Stimulated activated CD8-positive, alpha-beta memory T cell treated with anti-CD3 and anti-CD28 coated beads, Interleukin-7, amount 100 ng/mL, for 48 hours (primary cell): ENCODE measurements around the gene IWS1.

Source experiments
- DNase-seq, 2 donors: peaks; one replicate each; pipeline ENCODE4 v3.0.0-alpha.2; 2020; ENCODE audit warnings: low read depth in 1 of 2; ENCODE audit errors: extremely low read depth in 1 of 2

IWS1 gene

DNA sequence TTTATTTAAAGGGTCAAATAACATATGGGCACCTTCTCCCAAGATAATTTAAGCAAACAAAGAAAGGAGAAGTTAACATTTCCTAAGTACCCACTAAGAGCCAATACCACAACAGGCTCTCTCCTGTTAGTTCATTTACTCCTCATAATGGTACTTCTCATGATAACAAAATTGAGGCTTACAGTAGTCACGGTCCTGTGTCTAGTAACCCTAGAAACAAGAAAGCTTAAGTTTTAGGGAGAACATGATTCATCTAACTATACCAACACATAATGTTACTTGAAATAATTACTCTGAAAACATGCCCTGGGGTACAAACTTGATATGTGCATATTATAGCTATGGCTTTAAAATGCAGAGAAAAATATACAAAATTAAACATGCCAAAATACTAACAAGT is 19.8 kb downstream of the IWS1 start:
- no peak for DNase-seq

- no peak for DNase-seq
Measured at GRCh38 chr2:127504552-127505430, 21.5 kb downstream of the IWS1 start.

- DNase-seq: no peak
Measured at GRCh38 chr2:127503491-127503890, 22.8 kb downstream of the IWS1 start.

- no peak for DNase-seq
Measured at GRCh38 chr2:127498386-127498785, 27.9 kb downstream of the IWS1 start.

DNA sequence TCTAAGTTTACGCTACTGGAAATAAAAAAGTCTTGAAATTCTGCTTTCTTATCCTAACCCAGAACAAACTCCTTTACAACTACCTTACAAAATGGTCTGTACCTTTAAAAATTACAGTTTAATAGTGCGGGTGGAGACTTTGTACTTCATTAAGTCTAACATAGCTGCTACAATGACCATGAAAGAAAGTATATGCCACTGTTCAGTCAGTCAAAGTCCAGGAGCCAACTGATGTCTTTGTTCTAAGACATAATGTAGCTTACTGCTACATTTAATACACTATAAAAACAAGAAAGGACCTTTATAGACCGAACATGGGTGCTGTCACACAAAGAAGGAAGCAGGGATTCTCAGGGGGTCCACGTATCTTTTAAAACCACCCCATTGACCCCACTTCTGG is 36.0 kb downstream of the IWS1 start:
- DNase-seq: no peak

DNA sequence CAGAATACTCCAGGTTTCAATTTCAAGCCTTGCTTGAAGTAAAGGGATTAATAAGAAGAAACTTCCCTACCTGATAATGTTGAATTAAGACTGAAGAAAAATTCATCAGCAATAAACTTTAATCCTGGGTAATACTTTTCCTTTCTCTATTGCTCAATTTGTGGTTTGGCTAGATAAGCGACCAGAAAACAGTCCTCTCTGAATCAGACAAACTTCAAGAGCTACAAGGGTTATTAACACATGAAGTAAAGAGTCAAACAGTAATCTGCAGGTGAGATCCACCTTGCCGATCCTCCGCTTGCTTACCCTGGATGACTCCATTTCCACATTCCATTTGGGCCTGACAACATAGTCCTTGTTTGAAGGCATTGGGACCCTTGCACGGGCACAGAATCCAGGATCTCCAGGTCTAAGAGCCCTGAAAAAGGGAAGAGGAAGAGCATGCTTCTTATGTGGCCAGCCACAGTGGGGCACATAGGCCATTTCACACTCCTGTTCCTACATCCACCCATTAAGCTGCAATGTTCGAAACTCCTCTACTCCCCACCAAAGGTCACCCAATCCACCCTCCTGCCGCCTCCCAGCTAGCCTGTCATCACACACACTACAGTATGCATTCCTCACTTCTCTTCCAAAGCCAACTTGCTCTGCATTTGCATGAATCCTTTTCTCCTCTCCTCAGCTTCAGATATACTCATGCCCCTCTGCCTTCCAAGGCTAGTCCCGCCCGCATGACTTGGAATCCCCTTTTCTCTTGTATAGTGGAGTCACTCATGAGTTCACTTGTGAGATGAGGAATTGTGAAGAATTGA is 39.8 kb downstream of the IWS1 start:
- no peak for DNase-seq

- no peak for DNase-seq
Measured at GRCh38 chr2:127485694-127486071, 40.6 kb downstream of the IWS1 start.

- no peak for DNase-seq
Measured at GRCh38 chr2:127485051-127485693, 41.1 kb downstream of the IWS1 start.

DNA sequence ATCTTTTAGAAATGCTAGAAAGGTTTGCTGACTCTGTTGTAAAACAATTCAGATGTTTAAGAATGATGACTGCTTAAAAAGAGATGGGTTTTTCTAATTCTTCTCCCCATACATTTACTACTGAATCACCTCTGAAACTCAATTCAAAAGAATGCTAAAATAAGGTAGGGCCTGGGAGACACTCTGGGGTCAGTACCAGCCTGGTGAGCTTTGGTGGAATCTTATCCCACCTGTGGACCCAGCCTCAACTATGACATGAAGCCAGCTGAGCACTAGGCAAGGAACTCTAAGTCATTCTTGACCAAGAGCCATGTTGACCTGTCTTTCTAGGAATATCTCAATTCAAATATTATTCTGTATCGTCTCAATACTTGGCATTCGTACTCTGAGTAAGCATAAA is 44.3 kb downstream of the IWS1 start:
- DNase-seq: no peak

GRCh38 chr2:127479866-127480743 is 46.2 kb downstream of the IWS1 start:
- DNase-seq: no peak

DNA sequence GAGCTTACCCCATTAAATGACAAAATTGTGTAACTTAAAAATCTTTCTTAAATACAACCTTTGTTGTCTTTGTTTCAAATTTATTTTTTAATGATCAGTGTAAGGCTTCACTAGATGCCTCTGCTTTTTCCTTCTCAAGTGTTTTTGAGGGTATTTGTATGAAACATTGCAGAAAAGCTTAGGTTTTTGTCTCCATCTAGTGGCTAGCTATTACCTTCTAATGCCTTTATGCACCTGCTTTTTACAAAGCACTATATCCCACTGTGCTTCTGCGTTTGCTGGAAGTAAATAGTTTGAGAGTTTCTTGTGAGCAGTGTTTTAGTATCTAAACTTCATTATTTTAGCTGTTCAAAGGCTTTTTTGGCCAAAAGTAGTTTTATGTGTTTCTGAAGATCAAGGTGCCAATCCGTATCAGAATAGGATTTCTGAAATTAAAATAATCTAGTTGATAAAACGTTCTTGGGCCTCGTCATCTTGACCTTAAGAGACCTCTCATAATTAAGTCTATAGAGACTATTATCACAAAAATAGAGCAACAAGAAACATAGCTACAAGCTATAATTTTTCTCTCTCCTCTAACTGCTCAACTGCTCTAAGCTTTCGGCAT is 47.0 kb downstream of the IWS1 start:
- no peak for DNase-seq

- DNase-seq: no peak
Measured at GRCh38 chr2:127475788-127476187, 50.5 kb downstream of the IWS1 start.

- DNase-seq: no peak
Measured at GRCh38 chr2:127472268-127472667, 54.0 kb downstream of the IWS1 start.

GRCh38 chr2:127471286-127471988 is 54.9 kb downstream of the IWS1 start:
- no peak for DNase-seq

DNA sequence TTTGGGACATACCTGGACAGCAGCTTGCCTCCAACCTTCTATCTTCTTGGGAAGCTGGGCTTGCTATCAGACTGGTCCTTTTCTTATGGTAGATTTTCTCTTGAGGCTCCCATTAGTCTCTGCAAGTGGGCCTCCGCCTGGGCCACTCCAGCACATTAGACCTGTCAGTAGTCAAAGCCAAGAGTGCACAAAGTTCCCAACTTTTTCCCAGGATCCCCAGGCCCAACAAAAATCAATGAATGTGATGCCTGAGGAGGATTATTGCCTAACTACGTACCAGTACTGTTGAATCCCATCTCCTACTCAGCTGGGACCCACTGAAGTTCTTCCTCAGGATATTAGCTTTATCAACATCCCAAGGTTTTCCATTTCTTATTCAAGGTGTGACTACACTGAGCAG is 56.3 kb downstream of the IWS1 start:
- DNase-seq: no peak

GRCh38 chr2:127469051-127469450 is 57.2 kb downstream of the IWS1 start:
- no peak for DNase-seq

GRCh38 chr2:127465258-127465657 is 61.0 kb downstream of the IWS1 start:
- DNase-seq: no peak

DNA sequence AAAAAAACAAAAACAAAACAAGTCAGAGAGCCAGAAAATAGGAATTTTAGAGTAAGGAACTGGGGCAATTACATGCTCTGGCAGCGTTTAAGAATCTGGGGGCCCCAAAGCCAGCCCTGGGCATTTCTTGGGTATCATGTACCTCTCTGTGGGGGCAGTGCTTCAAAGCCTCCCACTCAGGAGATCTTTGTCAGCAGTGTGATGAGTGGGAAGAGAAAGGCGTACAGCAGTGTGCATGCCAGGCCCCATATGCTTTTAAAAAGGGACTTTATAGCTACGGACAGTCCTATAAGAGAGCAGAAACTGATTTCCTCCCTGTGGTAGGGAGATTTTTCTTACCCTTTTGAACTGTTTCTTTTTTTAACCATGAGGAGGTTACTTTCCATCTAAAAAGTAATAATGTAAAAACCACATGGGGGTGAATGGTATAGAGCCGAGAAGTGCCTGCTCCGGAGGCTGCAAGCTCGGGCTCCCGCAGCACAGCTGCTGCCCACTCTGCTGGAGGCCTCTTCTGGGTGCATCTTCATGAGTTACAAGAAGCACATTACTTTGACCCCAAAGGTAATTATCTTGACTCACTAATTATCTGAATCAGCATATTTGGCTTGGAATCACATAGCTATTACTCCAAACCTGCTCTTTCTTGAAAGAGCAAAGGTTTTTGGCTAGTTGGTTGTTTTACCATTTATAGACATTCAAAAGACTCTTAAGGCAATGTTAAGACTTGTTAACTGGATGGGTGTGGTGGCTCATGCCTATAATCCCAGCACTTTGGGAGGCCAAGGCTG is 61.6 kb downstream of the IWS1 start:
- DNase-seq: no peak
